Body of pancreas (tissue), 4 donors: ENCODE data around the gene SCAMP4. TPM values are rescaled to one million over a fixed set of nuclear protein-coding genes. Genes with fewer than 3 reads are reported as not detected.
A peak's percentile ranks its signal among the peaks of the same experiment; 100 is the strongest.

Experiments used
- ATAC-seq: fragments of 150-250 bp; one replicate; pipeline ENCODE4 v1.9.1; 2016
- DNase-seq, 4 donors: peaks; one replicate each; pipeline ENCODE4 v3.0.0-alpha.2; 2019
- H3K27ac ChIP-seq, 4 donors: fragments of 200-600 bp; sonication (generic); 1 replicate in 3 of 4; 2 replicates in 1 of 4; pipeline versions ENCODE4 v1.5.1 to v1.6.1; 2016 to 2019; ENCODE audit warnings: mild to moderate bottlenecking in 1 of 4, mixed read lengths in 1 of 4, moderate library complexity in 1 of 4
- H3K27me3 ChIP-seq, 2 donors: fragments of 200-600 bp; sonication (generic); one replicate each; pipeline ENCODE4 v1.6.0; 2016; ENCODE audit warnings: mild to moderate bottlenecking in 1 of 2
- H3K36me3 ChIP-seq, 2 donors: fragments of 200-600 bp; sonication (generic); replicated peaks in 1 of 2; 2 replicates each; pipeline ENCODE4 v1.5.1; 2016; ENCODE audit warnings: low read depth in 2 of 2; ENCODE audit not compliant: insufficient read depth in 1 of 2
- H3K4me1 ChIP-seq: fragments of 200-600 bp; sonication (generic); one replicate; pipeline ENCODE4 v1.6.0; 2016
- H3K4me3 ChIP-seq, 2 donors: fragments of 200-600 bp; sonication (generic); 1 replicate in 1 of 2; 2 replicates in 1 of 2; pipeline ENCODE4 v1.5.1; 2016 to 2019
- H3K9me3 ChIP-seq, 3 donors: fragments of 200-600 bp; sonication (generic); 1 replicate in 2 of 3; 2 replicates in 1 of 3; pipeline ENCODE4 v1.5.1; 2016
- CTCF ChIP-seq, 7 experiments: fragments of 450-650 bp in 4 of 7; fragments of 200-600 bp in 3 of 7; sonication (generic) in 3 of 7; IDR thresholded peaks; one replicate each; pipeline ENCODE4 v1.5.1; 2016 to 2019; ENCODE audit warnings: antibody characterized with exemption in 7 of 7
- POLR2A ChIP-seq, 3 donors: fragments of 450-650 bp; IDR thresholded peaks; one replicate each; pipeline ENCODE4 v1.6.1; 2016; ENCODE audit warnings: antibody characterized with exemption in 3 of 3, mild to moderate bottlenecking in 2 of 3
- WGBS, 2 donors: methylation state at CpG; one replicate each; pipeline ENCODE4 v1.1.5; 2017; 5-methylcytosine and 5-hydroxymethylcytosine counted together
- intact Hi-C: fragments of 100-400 bp; cut with DNase I; formaldehyde crosslinking; loops from one replicate; pipeline ENCODE4 v1.15.1; 2023
- total RNA-seq, 2 donors: library from RNA; depleted of rRNA; stranded (reverse); fragments of >200 nt; gene quantifications; one replicate each; pipeline ENCODE4 v1.1.0, GENCODE V29; 2016

SCAMP4 gene
- total RNA-seq, 2 donors from 2014 or later, result 37.6 to 67.2 TPM

GRCh38 chr19:1944916-1945561 is 39.8 kb downstream of the SCAMP4 start:
- no peak overlapping the region for H3K27ac ChIP-seq
- no peaks in the 10 kb centered on the region for H3K36me3 ChIP-seq
- WGBS, 2 donors, result 89 to 92% methylated on average over 2 to 30 of the region's 30 CpGs
- DNase-seq (no peak), ATAC-seq (no peak)
- TF ChIP-seq POLR2A (IDR thresholded peaks at IDR 0.05) (no peak), CTCF (IDR thresholded peaks at IDR 0.05) (no peak)
- peaks cover 27% of the 10 kb centered on the region for H3K4me1 ChIP-seq
- no peaks in the 10 kb centered on the region for H3K9me3 ChIP-seq
- H3K4me3 ChIP-seq, result no peak overlapping the region
- no peaks in the 10 kb centered on the region for H3K27me3 ChIP-seq
- intact Hi-C loops, result no loop called here

GRCh38 chr19:1945899-1946298 is 40.7 kb downstream of the SCAMP4 start:
- Histone ChIP-seq H3K27me3 (no peaks in the 10 kb centered on the region), H3K36me3 (no peaks in the 10 kb centered on the region), H3K4me1 (peaks cover 24% of the 10 kb centered on the region), H3K27ac (no peak overlapping the region), H3K9me3 (no peaks in the 10 kb centered on the region), H3K4me3 (no peak overlapping the region)
- peak; percentile 39 to 59 (median 50) for DNase-seq
- intact Hi-C loops, result no loop called here
- TF ChIP-seq POLR2A (IDR thresholded peaks at IDR 0.05), result no peak
- TF ChIP-seq CTCF (IDR thresholded peaks at IDR 0.05), result peak in 6 of 7 experiments; percentile 22 to 51 (median 42)
- WGBS, 2 donors, result 50 to 62% methylated on average over 16 to 18 of the region's 18 CpGs
- no peak for ATAC-seq

- H3K4me3 ChIP-seq, result no peak overlapping the region
- H3K27ac ChIP-seq, result no peak overlapping the region
- intact Hi-C loops, result no loop called here
- no peak for TF ChIP-seq CTCF (IDR thresholded peaks at IDR 0.05)
- no peaks in the 10 kb centered on the region for H3K27me3 ChIP-seq
- H3K4me1 ChIP-seq, result peaks cover 20% of the 10 kb centered on the region
- ATAC-seq (no peak), DNase-seq (no peak)
- H3K9me3 ChIP-seq, result no peaks in the 10 kb centered on the region
- WGBS, 2 donors, result 85 to 100% methylated on average over 1 to 34 of the region's 34 CpGs
- no peaks in the 10 kb centered on the region for H3K36me3 ChIP-seq
Measured at GRCh38 chr19:1947651-1948209, 42.5 kb downstream of the SCAMP4 start.

DNA sequence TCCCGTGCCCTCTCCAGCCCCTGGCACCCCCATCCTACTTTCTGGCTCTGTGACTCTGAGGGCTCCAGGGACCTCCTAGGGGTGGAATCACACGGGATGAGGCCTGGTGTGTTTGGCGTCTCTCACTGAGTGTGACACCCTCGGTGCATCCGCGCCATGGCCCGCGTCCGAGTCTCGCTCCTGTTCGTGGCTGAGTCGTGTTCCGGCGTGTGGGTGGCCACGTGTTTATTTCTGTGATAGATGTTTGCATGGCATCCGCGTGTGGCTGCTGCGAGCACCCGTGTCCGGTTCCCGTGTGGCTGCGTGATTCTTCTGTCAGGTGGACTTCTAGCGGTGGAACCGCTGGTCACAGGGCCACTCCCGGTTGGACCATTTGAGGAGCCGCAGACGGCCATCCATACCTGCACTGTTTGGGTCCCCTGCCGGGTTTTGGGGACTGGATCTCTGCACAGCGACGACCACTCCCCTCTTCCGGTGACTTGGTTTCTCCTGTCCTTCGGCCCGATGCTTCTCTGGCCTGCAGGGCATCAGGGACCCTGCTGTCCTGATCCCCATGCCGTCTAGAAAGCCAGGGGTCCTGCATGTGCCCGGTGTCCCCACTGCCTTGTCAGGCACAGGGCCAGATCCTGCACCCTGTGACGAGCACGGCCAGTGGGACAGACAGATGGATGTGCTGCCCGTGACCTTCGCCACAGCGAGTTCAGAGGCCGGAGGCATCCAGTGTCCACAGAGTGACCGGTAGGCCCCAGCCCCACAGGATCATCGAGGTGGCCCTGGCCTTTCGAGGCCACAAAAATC is 44.3 kb downstream of the SCAMP4 start:
- ATAC-seq (no peak), DNase-seq (no peak)
- WGBS, 2 donors, result 90 to 95% methylated on average over 36 to 44 of the region's 44 CpGs
- intact Hi-C loops, result no loop called here
- Histone ChIP-seq H3K4me1 (peaks cover 2% of the 10 kb centered on the region), H3K36me3 (no peaks in the 10 kb centered on the region), H3K9me3 (no peaks in the 10 kb centered on the region), H3K27me3 (no peaks in the 10 kb centered on the region), H3K4me3 (no peak overlapping the region), H3K27ac (no peak overlapping the region)
- TF ChIP-seq CTCF (IDR thresholded peaks at IDR 0.05), result no peak
- TF ChIP-seq POLR2A (IDR thresholded peaks at IDR 0.05), result no peak
